ENCODE results near the gene SH3BGRL. TPM values are rescaled to one million over a fixed set of nuclear protein-coding genes. Genes with fewer than 3 reads are reported as not detected.

Gene SH3BGRL
- total and polyA plus RNA-seq, 2 of the 13 experiments (the other 11 are each of a cell fraction or from before 2014, with no cell fraction given), result 8.9 to 11.4 TPM

DNA sequence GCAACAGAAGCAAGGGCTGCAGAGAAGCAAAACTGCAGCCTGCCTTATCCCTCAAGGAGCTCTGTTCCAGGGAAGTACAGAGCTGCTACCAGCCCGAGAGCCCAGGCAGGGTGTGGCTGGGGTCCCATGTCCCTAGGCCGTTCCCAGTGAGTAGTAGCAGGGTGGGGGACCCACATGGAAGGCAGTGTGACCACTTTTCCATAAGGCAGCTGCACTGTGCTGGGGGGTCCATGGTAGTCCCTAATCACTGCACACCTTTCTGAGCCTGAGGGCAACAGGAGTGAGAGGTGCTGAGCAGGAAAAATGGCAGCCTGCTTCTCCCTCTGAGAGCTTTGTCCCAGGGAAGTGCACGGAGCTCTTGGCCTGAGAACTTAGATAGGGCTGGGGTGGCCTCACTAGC lies 135.9 kb downstream of the SH3BGRL start:
- H3K4me2 ChIP-seq (ENCODE audit: low read depth, low read length), result no peak overlapping the region
- intact Hi-C loops (cut with micrococcal nuclease; ENCODE audit: unreplicated experiment) (no loop called here), in situ Hi-C loops (cut with HindIII; ENCODE audit: extremely low pct_ligation_motif_present, low pct_unique_long_range_greater_than_20kb) (no loop called here)
- H2AFZ ChIP-seq (ENCODE audit: low read length), result no peak overlapping the region
- H3K4me1 ChIP-seq (ENCODE audit: insufficient read depth, low read length), result no peaks in the 10 kb centered on the region
- BruUV-seq (replicated peaks), result no TSS peak
- no peaks in the 10 kb centered on the region for H3K27me3 ChIP-seq (ENCODE audit: control insufficient read depth in 1 of 2, insufficient read depth in 2 of 2, low read length in 2 of 2)
- ChIA-PET CTCF (ENCODE audit: low intra/inter-chr PET ratio, low total read pairs) (no interaction called here), POLR2A (no interaction called here)
- FAIRE-seq, result no peak
- no peak overlapping the region for H3K9ac ChIP-seq (ENCODE audit: insufficient read depth, low read depth, low read length)
- ATAC-seq, result no peak
- H4K20me1 ChIP-seq (ENCODE audit: insufficient read depth, low read length), result no peaks in the 10 kb centered on the region
- H3K79me2 ChIP-seq (ENCODE audit: insufficient read depth, low read length), result no peaks in the 10 kb centered on the region
- H3K36me3 ChIP-seq (replicated peaks in 1 of 2; ENCODE audit: control insufficient read depth in 1 of 2, insufficient read depth in 2 of 2, low read length in 2 of 2), result no peaks in the 10 kb centered on the region
- H3K27ac ChIP-seq (ENCODE audit: extremely low read length, insufficient read depth, low read length), result no peak overlapping the region
- H3K4me3 ChIP-seq (replicated peaks in 1 of 3; ENCODE audit: insufficient read depth in 1 of 3, low read depth in 2 of 3, low read length in 3 of 3), result no peak overlapping the region
- WGBS (ENCODE audit: low lambda C conversion rate), result no CpG with 5 or more reads among the region's 3 CpGs
- no peaks in the 10 kb centered on the region for H3K9me3 ChIP-seq (ENCODE audit: low read length)
- DNase-seq (ENCODE audit: low spot score), result no peak
- TF ChIP-seq SMAD1 (CRISPR knock-in tag; IDR thresholded peaks at IDR 0.05; ENCODE audit: borderline replicate concordance, low read depth), result no peak
- TF ChIP-seq, protein P1, sequence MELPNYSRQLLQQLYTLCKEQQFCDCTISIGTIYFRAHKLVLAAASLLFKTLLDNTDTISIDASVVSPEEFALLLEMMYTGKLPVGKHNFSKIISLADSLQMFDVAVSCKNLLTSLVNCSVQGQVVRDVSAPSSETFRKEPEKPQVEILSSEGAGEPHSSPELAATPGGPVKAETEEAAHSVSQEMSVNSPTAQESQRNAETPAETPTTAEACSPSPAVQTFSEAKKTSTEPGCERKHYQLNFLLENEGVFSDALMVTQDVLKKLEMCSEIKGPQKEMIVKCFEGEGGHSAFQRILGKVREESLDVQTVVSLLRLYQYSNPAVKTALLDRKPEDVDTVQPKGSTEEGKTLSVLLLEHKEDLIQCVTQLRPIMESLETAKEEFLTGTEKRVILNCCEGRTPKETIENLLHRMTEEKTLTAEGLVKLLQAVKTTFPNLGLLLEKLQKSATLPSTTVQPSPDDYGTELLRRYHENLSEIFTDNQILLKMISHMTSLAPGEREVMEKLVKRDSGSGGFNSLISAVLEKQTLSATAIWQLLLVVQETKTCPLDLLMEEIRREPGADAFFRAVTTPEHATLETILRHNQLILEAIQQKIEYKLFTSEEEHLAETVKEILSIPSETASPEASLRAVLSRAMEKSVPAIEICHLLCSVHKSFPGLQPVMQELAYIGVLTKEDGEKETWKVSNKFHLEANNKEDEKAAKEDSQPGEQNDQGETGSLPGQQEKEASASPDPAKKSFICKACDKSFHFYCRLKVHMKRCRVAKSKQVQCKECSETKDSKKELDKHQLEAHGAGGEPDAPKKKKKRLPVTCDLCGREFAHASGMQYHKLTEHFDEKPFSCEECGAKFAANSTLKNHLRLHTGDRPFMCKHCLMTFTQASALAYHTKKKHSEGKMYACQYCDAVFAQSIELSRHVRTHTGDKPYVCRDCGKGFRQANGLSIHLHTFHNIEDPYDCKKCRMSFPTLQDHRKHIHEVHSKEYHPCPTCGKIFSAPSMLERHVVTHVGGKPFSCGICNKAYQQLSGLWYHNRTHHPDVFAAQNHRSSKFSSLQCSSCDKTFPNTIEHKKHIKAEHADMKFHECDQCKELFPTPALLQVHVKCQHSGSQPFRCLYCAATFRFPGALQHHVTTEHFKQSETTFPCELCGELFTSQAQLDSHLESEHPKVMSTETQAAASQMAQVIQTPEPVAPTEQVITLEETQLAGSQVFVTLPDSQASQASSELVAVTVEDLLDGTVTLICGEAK (IDR thresholded peaks at IDR 0.05), result no peak
- TF ChIP-seq, protein P1 (CRISPR knock-in tag; IDR thresholded peaks at IDR 0.05), result no peak
- no peak for TF ChIP-seq WIZ (CRISPR knock-in tag; IDR thresholded peaks at IDR 0.05)
- TF ChIP-seq ZZZ3 (CRISPR knock-in tag; IDR thresholded peaks at IDR 0.05; ENCODE audit: borderline replicate concordance), result no peak
- TF ChIP-seq, protein P2, sequence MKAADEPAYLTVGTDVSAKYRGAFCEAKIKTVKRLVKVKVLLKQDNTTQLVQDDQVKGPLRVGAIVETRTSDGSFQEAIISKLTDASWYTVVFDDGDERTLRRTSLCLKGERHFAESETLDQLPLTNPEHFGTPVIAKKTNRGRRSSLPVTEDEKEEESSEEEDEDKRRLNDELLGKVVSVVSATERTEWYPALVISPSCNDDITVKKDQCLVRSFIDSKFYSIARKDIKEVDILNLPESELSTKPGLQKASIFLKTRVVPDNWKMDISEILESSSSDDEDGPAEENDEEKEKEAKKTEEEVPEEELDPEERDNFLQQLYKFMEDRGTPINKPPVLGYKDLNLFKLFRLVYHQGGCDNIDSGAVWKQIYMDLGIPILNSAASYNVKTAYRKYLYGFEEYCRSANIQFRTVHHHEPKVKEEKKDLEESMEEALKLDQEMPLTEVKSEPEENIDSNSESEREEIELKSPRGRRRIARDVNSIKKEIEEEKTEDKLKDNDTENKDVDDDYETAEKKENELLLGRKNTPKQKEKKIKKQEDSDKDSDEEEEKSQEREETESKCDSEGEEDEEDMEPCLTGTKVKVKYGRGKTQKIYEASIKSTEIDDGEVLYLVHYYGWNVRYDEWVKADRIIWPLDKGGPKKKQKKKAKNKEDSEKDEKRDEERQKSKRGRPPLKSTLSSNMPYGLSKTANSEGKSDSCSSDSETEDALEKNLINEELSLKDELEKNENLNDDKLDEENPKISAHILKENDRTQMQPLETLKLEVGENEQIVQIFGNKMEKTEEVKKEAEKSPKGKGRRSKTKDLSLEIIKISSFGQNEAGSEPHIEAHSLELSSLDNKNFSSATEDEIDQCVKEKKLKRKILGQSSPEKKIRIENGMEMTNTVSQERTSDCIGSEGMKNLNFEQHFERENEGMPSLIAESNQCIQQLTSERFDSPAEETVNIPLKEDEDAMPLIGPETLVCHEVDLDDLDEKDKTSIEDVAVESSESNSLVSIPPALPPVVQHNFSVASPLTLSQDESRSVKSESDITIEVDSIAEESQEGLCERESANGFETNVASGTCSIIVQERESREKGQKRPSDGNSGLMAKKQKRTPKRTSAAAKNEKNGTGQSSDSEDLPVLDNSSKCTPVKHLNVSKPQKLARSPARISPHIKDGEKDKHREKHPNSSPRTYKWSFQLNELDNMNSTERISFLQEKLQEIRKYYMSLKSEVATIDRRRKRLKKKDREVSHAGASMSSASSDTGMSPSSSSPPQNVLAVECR (CRISPR knock-in tag; IDR thresholded peaks at IDR 0.05; ENCODE audit: borderline replicate concordance), result no peak

Data from HepG2 (cell line).